WTC11 (cell line): ENCODE measurements around the gene TGM4. TPM values are rescaled to one million over a fixed set of nuclear protein-coding genes. Genes with fewer than 3 reads are reported as not detected.

ENCODE experiments used
- ATAC-seq: fragments of 200-7000 bp; cut with Tn5 transposase; 2 replicates; pipeline ENCODE4 v1.10.0; 2021; ENCODE audit warnings: mild to moderate bottlenecking, moderate library complexity
- CTCF ChIA-PET: fragments of 300-600 bp; sonication (Branson Sonifier 250); formaldehyde crosslinking; loops from one replicate; lab custom pipeline; 2021; ENCODE audit warnings: antibody characterized with exemption; lab: Charles Lee
- POLR2A ChIA-PET: fragments of 350-600 bp; sonication (Branson Sonifier 250); formaldehyde crosslinking; loops from one replicate; lab custom pipeline; 2021; ENCODE audit warnings: antibody characterized with exemption; lab: Charles Lee
- DNase-seq: peaks from one replicate; pipeline ENCODE4 v3.0.0; 2021; ENCODE audit warnings: low spot score
- H3K27ac Mint-ChIP-seq: 2 replicates; pipeline ENCODE4 v1.8.0; 2021; ENCODE audit warnings: mixed read lengths
- H3K27me3 Mint-ChIP-seq: 2 replicates; pipeline ENCODE4 v1.8.0; 2021; ENCODE audit warnings: low read depth, mild to moderate bottlenecking, moderate library complexity, mixed read lengths
- H3K36me3 Mint-ChIP-seq: 2 replicates; pipeline ENCODE4 v1.8.0; 2021; ENCODE audit warnings: mixed read lengths
- H3K4me1 Mint-ChIP-seq: 2 replicates; pipeline ENCODE4 v1.8.0; 2022; ENCODE audit warnings: mixed read lengths
- H3K4me3 Mint-ChIP-seq: 2 replicates; pipeline ENCODE4 v1.8.0; 2021; ENCODE audit warnings: mild to moderate bottlenecking, moderate library complexity, mixed read lengths
- H3K9me3 Mint-ChIP-seq: 2 replicates; pipeline ENCODE4 v1.8.0; 2021; ENCODE audit warnings: mixed read lengths
- CREB1 ChIP-seq: sonication (generic); formaldehyde crosslinking; IDR thresholded peaks from 2 replicates; pipeline ENCODE4 v1.8.0; 2023; ENCODE audit warnings: mild to moderate bottlenecking, missing genetic modification reagents
- CREM ChIP-seq: sonication (generic); formaldehyde crosslinking; IDR thresholded peaks from 2 replicates; pipeline ENCODE4 v1.8.1; 2022; ENCODE audit warnings: mild to moderate bottlenecking, missing genetic modification reagents, moderate library complexity
- GABPB1 ChIP-seq: sonication (generic); formaldehyde crosslinking; IDR thresholded peaks from 2 replicates; pipeline ENCODE4 v1.8.1; 2023; ENCODE audit warnings: mild to moderate bottlenecking, missing genetic modification reagents
- GRHL2 ChIP-seq: fragments of 250-450 bp; sonication (Bioruptor Pico); IDR thresholded peaks from 2 replicates; pipeline ENCODE4 v1.8.0; 2022; ENCODE audit warnings: mild to moderate bottlenecking, moderate library complexity; ENCODE audit not compliant: insufficient replicate concordance, severe bottlenecking
- GTF2I ChIP-seq: fragments of 250-450 bp; sonication (Bioruptor Pico); conservative IDR thresholded peaks from 2 replicates; pipeline ENCODE4 v1.4.0; 2021; ENCODE audit warnings: mild to moderate bottlenecking
- JAZF1 ChIP-seq: fragments of 250-450 bp; sonication (Bioruptor Pico); IDR thresholded peaks from 2 replicates; pipeline ENCODE4 v1.9.0; 2021; ENCODE audit warnings: moderate library complexity, mild to moderate bottlenecking, inconsistent platforms
- NR2C2 ChIP-seq: sonication (generic); formaldehyde crosslinking; IDR thresholded peaks from 2 replicates; pipeline ENCODE4 v1.8.0; 2022; ENCODE audit warnings: mild to moderate bottlenecking, missing genetic modification reagents
- PRRX2 ChIP-seq: fragments of 250-450 bp; sonication (Bioruptor Pico); IDR thresholded peaks from 2 replicates; pipeline ENCODE4 v1.8.0; 2021; ENCODE audit warnings: mild to moderate bottlenecking
- RORB ChIP-seq: fragments of 250-450 bp; sonication (Bioruptor Pico); IDR thresholded peaks from 2 replicates; pipeline ENCODE4 v1.9.0; 2021; ENCODE audit warnings: mild to moderate bottlenecking
- SOX15 ChIP-seq: fragments of 250-450 bp; sonication (Bioruptor Pico); IDR thresholded peaks from 2 replicates; pipeline ENCODE4 v1.9.0; 2021; ENCODE audit warnings: mild to moderate bottlenecking
- ZNF121 ChIP-seq: sonication (generic); formaldehyde crosslinking; IDR thresholded peaks from 2 replicates; pipeline ENCODE4 v1.8.0; 2023; ENCODE audit warnings: missing genetic modification reagents
- ZNF317 ChIP-seq: sonication (generic); formaldehyde crosslinking; IDR thresholded peaks from 2 replicates; pipeline ENCODE4 v1.8.1; 2023; ENCODE audit warnings: low read depth, mild to moderate bottlenecking, moderate library complexity, missing genetic modification reagents, borderline replicate concordance
- ZNF416 ChIP-seq: fragments of 250-450 bp; sonication (Bioruptor Pico); IDR thresholded peaks from 2 replicates; pipeline ENCODE4 v1.9.0; 2021; ENCODE audit warnings: mild to moderate bottlenecking, inconsistent platforms
- ZNF423 ChIP-seq: fragments of 250-450 bp; sonication (Bioruptor Pico); IDR thresholded peaks from 2 replicates; pipeline ENCODE4 v2.1.2; 2022; ENCODE audit warnings: mild to moderate bottlenecking, moderate library complexity
- total RNA-seq: library from RNA; stranded (reverse); gene quantifications from 3 replicates; pipeline ENCODE4 v1.2.3, GENCODE V29; 2021
- TF ChIP-seq, protein P1 (sequence below): sonication (generic); formaldehyde crosslinking; IDR thresholded peaks from 2 replicates; pipeline ENCODE4 v1.8.0; 2022; ENCODE audit warnings: mild to moderate bottlenecking, missing genetic modification reagents
- TF ChIP-seq, protein P2 (sequence below): sonication (generic); formaldehyde crosslinking; IDR thresholded peaks from 2 replicates; pipeline ENCODE4 v1.8.1; 2023; ENCODE audit warnings: mild to moderate bottlenecking, missing genetic modification reagents
- TF ChIP-seq, protein P3 (sequence below): fragments of 200-600 bp; IDR thresholded peaks from 2 replicates; pipeline ENCODE4 v1.8.0; 2022; ENCODE audit warnings: antibody characterized with exemption
- TF ChIP-seq, protein P4 (sequence below): fragments of 250-450 bp; sonication (Bioruptor Pico); IDR thresholded peaks from 2 replicates; pipeline ENCODE4 v1.9.0; 2021; ENCODE audit warnings: moderate library complexity, mild to moderate bottlenecking, inconsistent platforms, borderline replicate concordance
- TF ChIP-seq, protein P5 (sequence below): sonication (generic); formaldehyde crosslinking; IDR thresholded peaks from 2 replicates; pipeline ENCODE4 v1.8.0; 2022; ENCODE audit warnings: mild to moderate bottlenecking, missing genetic modification reagents
- TF ChIP-seq, protein P6 (sequence below): fragments of 250-450 bp; sonication (Bioruptor Pico); IDR thresholded peaks from 2 replicates; pipeline ENCODE4 v2.1.2; 2022; ENCODE audit warnings: mild to moderate bottlenecking, moderate library complexity

The TGM4 gene
- total RNA-seq, 1 experiment from 2014 or later = not detected

DNA sequence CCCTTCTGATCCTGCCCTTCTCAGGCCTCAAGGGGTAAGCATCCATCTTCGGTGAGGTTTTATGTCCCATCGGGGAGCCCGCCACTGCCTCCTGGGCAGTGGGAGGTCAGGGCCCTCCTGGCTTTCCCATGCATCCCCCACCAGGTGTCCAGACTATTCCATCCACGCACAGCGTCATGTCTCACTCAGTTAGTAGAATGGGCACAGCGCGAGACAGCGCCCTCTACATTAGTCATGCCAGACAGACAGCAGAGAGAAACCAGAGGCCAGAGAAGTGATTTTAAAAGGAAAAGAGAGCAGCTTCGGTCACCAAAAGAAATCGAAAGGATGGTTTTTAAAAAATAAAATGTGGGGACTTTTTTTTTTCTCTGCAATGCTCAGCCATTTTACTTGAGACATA lies 51.8 kb downstream of the TGM4 start:
- no peak for TF ChIP-seq ZNF423 (CRISPR knock-in tag)
- TF ChIP-seq, protein P1, sequence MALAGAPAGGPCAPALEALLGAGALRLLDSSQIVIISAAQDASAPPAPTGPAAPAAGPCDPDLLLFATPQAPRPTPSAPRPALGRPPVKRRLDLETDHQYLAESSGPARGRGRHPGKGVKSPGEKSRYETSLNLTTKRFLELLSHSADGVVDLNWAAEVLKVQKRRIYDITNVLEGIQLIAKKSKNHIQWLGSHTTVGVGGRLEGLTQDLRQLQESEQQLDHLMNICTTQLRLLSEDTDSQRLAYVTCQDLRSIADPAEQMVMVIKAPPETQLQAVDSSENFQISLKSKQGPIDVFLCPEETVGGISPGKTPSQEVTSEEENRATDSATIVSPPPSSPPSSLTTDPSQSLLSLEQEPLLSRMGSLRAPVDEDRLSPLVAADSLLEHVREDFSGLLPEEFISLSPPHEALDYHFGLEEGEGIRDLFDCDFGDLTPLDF = no peak
- CTCF ChIA-PET = interaction anchor here (1.0 to 1.9 kb wide), 3 partner anchors 12 to 30 kb away, joined by 3 to 16 read pairs (median 3); no protein-coding TSS in a partner anchor
- POLR2A ChIA-PET = no interaction called here
- DNase-seq = no peak
- no peaks in the 10 kb centered on the region for H3K9me3 Mint-ChIP-seq
- no peak overlapping the region for H3K4me3 Mint-ChIP-seq
- peak overlapping the region; percentile 1; the same call in 1 of the 2 replicates for H3K27ac Mint-ChIP-seq
- H3K27me3 Mint-ChIP-seq = no peaks in the 10 kb centered on the region
- H3K4me1 Mint-ChIP-seq = no peaks in the 10 kb centered on the region
- peak; percentile 72 for ATAC-seq
- H3K36me3 Mint-ChIP-seq = peaks cover 16% of the 10 kb centered on the region

DNA sequence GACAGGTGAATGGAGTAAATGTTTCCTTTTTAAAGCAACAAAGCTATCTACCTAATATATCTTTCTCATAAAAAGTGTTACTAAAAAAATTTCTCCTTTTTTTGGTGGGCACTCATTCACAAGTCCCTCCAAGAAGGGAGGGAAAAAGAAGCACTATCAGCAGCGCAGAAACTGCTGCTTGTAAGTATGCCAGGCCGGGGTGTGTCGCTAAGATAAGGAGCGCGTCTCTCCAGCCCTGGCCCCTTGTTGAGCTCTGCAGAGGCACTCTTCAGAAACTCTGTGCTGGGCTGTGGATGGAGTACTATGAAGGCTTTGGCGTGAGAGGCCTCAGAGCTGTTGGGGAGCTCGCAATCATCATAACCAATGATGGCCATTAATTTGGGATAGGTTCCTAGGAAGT lies 52.5 kb downstream of the TGM4 start:
- TF ChIP-seq, protein P1 = no peak
- TF ChIP-seq, protein P2, sequence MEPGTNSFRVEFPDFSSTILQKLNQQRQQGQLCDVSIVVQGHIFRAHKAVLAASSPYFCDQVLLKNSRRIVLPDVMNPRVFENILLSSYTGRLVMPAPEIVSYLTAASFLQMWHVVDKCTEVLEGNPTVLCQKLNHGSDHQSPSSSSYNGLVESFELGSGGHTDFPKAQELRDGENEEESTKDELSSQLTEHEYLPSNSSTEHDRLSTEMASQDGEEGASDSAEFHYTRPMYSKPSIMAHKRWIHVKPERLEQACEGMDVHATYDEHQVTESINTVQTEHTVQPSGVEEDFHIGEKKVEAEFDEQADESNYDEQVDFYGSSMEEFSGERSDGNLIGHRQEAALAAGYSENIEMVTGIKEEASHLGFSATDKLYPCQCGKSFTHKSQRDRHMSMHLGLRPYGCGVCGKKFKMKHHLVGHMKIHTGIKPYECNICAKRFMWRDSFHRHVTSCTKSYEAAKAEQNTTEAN (CRISPR knock-in tag) = no peak
- no peak for TF ChIP-seq GRHL2 (CRISPR knock-in tag)
- TF ChIP-seq CREM (CRISPR knock-in tag) = no peak
- no peak for TF ChIP-seq NR2C2 (CRISPR knock-in tag)
- TF ChIP-seq, protein P3, sequence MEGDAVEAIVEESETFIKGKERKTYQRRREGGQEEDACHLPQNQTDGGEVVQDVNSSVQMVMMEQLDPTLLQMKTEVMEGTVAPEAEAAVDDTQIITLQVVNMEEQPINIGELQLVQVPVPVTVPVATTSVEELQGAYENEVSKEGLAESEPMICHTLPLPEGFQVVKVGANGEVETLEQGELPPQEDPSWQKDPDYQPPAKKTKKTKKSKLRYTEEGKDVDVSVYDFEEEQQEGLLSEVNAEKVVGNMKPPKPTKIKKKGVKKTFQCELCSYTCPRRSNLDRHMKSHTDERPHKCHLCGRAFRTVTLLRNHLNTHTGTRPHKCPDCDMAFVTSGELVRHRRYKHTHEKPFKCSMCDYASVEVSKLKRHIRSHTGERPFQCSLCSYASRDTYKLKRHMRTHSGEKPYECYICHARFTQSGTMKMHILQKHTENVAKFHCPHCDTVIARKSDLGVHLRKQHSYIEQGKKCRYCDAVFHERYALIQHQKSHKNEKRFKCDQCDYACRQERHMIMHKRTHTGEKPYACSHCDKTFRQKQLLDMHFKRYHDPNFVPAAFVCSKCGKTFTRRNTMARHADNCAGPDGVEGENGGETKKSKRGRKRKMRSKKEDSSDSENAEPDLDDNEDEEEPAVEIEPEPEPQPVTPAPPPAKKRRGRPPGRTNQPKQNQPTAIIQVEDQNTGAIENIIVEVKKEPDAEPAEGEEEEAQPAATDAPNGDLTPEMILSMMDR = no peak
- no peak for TF ChIP-seq ZNF121 (CRISPR knock-in tag)
- TF ChIP-seq GTF2I = no peak
- TF ChIP-seq ZNF416 (CRISPR knock-in tag) = no peak
- TF ChIP-seq, protein P4, sequence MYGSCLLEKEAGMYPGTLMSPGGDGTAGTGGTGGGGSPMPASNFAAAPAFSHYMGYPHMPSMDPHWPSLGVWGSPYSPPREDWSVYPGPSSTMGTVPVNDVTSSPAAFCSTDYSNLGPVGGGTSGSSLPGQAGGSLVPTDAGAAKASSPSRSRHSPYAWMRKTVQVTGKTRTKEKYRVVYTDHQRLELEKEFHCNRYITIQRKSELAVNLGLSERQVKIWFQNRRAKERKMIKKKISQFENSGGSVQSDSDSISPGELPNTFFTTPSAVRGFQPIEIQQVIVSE (CRISPR knock-in tag) = no peak
- TF ChIP-seq GABPB1 (CRISPR knock-in tag) = no peak
- TF ChIP-seq SOX15 = no peak
- no peak for TF ChIP-seq JAZF1 (CRISPR knock-in tag)
- TF ChIP-seq PRRX2 (CRISPR knock-in tag) = no peak
- no peak for TF ChIP-seq ZNF317 (CRISPR knock-in tag)
- no peak for TF ChIP-seq CREB1
- TF ChIP-seq, protein P5, sequence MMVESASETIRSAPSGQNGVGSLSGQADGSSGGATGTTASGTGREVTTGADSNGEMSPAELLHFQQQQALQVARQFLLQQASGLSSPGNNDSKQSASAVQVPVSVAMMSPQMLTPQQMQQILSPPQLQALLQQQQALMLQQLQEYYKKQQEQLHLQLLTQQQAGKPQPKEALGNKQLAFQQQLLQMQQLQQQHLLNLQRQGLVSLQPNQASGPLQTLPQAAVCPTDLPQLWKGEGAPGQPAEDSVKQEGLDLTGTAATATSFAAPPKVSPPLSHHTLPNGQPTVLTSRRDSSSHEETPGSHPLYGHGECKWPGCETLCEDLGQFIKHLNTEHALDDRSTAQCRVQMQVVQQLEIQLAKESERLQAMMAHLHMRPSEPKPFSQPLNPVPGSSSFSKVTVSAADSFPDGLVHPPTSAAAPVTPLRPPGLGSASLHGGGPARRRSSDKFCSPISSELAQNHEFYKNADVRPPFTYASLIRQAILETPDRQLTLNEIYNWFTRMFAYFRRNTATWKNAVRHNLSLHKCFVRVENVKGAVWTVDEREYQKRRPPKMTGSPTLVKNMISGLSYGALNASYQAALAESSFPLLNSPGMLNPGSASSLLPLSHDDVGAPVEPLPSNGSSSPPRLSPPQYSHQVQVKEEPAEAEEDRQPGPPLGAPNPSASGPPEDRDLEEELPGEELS (CRISPR knock-in tag) = no peak
- TF ChIP-seq, protein P6, sequence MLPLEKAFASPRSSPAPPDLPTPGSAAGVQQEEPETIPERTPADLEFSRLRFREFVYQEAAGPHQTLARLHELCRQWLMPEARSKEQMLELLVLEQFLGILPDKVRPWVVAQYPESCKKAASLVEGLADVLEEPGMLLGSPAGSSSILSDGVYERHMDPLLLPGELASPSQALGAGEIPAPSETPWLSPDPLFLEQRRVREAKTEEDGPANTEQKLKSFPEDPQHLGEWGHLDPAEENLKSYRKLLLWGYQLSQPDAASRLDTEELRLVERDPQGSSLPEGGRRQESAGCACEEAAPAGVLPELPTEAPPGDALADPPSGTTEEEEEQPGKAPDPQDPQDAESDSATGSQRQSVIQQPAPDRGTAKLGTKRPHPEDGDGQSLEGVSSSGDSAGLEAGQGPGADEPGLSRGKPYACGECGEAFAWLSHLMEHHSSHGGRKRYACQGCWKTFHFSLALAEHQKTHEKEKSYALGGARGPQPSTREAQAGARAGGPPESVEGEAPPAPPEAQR (CRISPR knock-in tag) = no peak
- TF ChIP-seq RORB (CRISPR knock-in tag) = no peak
- Mint-ChIP-seq H3K4me3 (no peak overlapping the region), H3K4me1 (no peaks in the 10 kb centered on the region), H3K27me3 (no peaks in the 10 kb centered on the region), H3K27ac (no peak overlapping the region), H3K9me3 (no peaks in the 10 kb centered on the region), H3K36me3 (peaks cover 16% of the 10 kb centered on the region)
- ChIA-PET CTCF (interaction anchor here (1.0 to 1.9 kb wide), 4 partner anchors 13 to 29 kb away, joined by 3 to 16 read pairs (median 4); no protein-coding TSS in a partner anchor), POLR2A (no interaction called here)
- DNase-seq = no peak
- no peak for ATAC-seq
